Upper lobe of left lung (tissue), 4 donors: Measurements from ENCODE around the gene DOCK1.

ENCODE experiments used
- POLR2A ChIP-seq, 4 donors: fragments of 450-650 bp; IDR thresholded peaks; one replicate each; pipeline ENCODE4 v1.5.1; 2016 to 2017; ENCODE audit warnings: antibody characterized with exemption in 4 of 4, mild to moderate bottlenecking in 2 of 4
- POLR2AphosphoS5 ChIP-seq, 2 donors: sonication (generic); formaldehyde crosslinking; IDR thresholded peaks; one replicate each; pipeline ENCODE4 v1.5.1; 2017; ENCODE audit warnings: antibody characterized with exemption in 2 of 2
- TF ChIP-seq, protein P1 (sequence below), 6 experiments: fragments of 450-650 bp in 4 of 6; fragments of 200-600 bp in 2 of 6; sonication (generic) in 2 of 6; IDR thresholded peaks; one replicate each; pipeline ENCODE4 v1.5.1; 2016 to 2019; ENCODE audit warnings: antibody characterized with exemption in 6 of 6

DNA sequence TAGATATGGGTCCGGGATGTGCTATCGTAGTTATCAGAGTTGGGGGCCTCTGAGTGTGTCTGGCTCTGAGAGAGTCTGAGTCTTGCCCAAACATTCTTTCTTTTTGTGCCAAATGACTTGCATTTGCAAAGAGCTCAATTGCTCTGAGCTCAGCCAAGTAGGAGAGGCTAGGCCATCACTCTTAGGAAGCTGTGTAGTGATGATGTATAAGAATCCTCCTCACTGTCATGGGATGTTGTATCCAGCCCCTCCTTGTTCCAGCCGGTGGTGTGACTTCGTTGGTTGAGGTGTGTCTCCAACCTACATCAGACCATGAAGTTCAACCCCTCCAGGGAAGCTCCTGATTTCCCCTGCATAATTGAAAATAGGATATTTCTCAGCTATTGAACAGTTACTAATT lies 546.4 kb downstream of the DOCK1 start:
- TF ChIP-seq POLR2A (IDR thresholded peaks at IDR 0.05) (no peak), POLR2AphosphoS5 (IDR thresholded peaks at IDR 0.05) (no peak)
- TF ChIP-seq, protein P1, sequence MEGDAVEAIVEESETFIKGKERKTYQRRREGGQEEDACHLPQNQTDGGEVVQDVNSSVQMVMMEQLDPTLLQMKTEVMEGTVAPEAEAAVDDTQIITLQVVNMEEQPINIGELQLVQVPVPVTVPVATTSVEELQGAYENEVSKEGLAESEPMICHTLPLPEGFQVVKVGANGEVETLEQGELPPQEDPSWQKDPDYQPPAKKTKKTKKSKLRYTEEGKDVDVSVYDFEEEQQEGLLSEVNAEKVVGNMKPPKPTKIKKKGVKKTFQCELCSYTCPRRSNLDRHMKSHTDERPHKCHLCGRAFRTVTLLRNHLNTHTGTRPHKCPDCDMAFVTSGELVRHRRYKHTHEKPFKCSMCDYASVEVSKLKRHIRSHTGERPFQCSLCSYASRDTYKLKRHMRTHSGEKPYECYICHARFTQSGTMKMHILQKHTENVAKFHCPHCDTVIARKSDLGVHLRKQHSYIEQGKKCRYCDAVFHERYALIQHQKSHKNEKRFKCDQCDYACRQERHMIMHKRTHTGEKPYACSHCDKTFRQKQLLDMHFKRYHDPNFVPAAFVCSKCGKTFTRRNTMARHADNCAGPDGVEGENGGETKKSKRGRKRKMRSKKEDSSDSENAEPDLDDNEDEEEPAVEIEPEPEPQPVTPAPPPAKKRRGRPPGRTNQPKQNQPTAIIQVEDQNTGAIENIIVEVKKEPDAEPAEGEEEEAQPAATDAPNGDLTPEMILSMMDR (IDR thresholded peaks at IDR 0.05): no peak
